HG03378 (cell line): ENCODE data around the gene FLVCR2.
"Not testable (repeated sequence)": the region's sequence is repeated elsewhere in the genome, so short reads cannot be mapped to it uniquely, and the experiment has no call there.

Source experiments
- ATAC-seq: cut with Tn5 transposase; IDR thresholded peaks from one replicate; pipeline ENCODE4 v1.9.1; 2021; ENCODE audit warnings: mild to moderate bottlenecking, moderate library complexity; ENCODE audit not compliant: unreplicated experiment

FLVCR2 gene

DNA sequence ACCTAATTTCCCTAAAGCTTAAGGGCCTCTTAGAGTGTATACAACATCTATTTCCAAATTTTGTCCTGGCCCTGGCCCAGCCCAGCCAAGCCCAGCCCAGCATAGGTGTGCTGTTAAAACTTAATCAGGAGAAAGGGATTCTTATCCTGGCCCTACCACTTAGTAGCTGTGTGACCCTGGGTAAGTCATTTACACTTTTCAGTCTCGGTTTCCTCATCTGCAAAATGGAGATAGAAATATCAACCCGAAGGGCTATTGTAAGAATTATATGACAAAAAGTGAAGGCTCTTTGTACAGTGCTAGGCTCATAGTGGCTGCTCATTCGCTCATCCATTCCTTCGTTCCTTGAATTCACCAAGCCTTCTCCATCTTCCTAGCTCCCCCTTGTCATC, 81.8 kb downstream of the FLVCR2 start:
- no peak for ATAC-seq

DNA sequence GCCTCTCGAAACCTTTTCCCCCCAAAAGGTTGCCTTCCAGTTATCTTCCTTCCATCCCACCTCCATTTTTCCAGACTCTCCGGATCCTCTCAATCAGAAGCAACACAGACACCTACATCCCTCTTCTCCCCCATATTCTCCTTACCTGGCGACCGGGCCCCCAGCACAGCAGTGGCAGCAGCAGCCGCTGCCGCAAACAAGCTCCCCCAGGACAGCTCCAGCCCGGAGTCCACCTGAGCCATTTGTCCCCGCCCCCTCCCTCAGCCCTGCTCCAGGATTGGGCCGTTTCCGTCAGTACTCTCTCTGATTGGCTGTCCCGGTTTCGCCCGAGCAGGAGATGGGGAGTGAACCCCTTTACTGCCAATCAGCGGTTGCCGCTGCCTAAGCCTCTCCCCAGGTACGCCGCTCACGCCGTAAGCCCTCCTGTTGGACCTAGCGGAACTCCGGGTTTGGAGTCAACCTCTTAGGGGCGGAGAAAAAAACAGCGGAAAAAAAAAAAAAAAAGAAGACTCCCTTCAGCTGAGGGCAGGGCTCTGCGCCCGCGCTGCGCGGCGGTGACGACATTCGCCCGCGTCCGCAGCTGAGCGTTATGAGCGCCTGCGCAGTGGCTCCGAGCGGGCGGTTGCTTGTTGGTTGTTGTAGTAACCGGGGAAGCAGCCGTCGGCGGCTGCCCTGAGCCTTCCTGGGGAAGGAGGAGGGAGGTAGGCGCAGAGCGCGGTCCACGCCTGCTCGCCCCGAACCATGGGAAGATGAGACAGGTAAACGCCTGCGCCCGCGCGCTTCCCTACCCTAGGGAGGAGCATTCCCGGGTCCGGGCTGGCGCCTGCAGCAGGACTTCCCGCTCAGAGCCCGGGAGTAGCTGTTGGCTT, 82.4 kb downstream of the FLVCR2 start, which contains the start of the genes ERG28 and TTLL5:
Gene ERG28 (minus strand): TSS at position 247 of the 869 bp plus-strand sequence. CDS start 3,374 bp downstream, outside the sequence.
Gene TTLL5 (plus strand): TSS at position 617 of the 869 bp plus-strand sequence. CDS start 1,904 bp downstream, outside the sequence.
- peak; percentile 91 for ATAC-seq

DNA sequence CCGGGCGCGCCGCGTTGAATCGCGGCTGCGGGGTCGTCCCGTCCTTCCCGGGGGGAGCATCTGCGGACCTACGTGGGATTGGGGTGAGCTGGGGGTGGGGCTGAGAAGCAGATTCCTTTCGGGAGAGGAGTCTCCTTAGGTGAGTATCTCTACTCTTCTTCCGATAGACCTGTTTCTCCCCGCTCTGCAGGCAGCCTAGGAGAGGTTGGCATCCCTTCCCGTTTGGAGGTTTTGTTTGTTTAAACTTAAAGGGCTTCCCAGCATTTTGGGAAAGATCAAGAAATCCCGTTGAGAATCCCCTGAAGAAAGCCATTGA, 83.0 kb downstream of the FLVCR2 start:
- ATAC-seq: no peak

DNA sequence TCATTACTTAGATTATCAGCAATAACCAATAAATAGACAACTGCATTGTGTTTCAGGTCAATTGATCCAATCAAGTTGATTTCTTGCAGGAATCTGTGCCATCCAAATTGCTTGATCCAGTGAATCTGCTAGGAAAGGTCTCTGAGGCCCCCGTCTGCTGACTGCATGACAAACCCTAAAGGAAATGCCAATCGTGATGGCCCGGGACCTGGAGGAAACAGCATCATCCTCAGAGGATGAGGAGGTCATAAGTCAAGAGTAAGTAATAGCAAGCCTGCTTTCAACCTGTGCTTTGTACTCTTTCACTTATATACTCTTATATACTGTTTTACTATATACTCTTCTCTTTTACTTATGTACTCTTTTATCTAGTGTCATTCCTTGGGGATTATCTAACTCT, 84.5 kb downstream of the FLVCR2 start:
- ATAC-seq: no peak

DNA sequence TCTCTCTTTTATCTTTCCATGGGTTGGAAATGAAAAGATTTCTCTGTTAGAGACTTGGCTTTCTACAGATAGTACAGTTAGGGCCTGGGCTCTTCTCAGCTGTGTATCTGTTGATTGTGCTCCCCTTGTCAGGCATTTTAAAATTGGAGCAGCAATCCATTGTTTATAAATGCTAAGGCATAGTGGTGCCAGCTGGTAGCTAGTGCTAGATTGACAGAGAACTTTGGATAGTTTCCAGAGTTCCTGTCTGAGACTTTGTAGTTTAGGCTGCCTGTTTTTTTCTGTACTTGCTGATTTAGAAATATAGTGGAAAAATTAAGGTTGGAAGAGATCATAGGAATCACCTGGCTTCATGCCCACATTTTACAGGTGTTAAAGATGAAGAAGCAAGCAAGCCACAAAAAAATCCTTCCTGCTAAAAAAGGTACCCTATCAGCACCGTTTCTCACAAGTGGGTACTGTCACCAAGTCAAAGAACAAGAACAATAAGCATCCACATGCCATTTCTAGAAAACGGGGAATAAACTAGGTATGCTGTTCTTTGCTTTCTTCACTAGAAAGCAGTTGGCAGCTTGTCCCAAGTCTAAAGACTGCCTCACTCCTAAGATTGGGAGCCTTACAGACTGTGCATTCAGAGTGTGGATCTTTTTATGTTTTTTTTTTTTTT, 88.8 kb downstream of the FLVCR2 start:
- ATAC-seq: no peak

DNA sequence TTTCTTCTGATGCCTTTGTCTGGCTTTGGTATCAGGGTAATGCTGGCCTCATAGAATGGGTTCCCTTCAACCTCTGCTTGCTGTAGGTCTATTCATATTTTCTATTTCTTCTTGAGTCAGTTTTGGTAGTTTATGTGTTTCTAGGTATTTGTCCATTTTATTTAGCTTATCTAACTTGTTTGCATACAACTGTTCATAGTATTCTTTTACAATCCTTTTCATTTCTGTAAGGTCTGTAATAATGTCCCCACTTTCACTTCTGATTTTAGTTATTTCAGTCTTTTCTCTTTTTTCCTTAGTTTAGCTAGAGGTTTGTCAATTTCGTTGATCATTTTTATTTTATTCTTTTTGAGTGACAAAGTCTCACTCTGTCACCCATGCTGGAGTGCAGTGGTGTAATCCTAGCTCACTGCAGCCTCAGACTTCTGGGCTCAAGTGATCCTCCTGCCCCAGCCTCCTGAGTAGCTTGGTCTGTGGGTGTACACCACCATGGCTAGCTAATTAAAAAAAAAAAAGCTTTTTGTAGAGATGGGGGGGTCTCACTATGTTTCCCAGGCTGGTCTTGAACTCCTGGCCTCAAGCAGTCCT, 94.3 kb downstream of the FLVCR2 start:
- ATAC-seq: no peak

DNA sequence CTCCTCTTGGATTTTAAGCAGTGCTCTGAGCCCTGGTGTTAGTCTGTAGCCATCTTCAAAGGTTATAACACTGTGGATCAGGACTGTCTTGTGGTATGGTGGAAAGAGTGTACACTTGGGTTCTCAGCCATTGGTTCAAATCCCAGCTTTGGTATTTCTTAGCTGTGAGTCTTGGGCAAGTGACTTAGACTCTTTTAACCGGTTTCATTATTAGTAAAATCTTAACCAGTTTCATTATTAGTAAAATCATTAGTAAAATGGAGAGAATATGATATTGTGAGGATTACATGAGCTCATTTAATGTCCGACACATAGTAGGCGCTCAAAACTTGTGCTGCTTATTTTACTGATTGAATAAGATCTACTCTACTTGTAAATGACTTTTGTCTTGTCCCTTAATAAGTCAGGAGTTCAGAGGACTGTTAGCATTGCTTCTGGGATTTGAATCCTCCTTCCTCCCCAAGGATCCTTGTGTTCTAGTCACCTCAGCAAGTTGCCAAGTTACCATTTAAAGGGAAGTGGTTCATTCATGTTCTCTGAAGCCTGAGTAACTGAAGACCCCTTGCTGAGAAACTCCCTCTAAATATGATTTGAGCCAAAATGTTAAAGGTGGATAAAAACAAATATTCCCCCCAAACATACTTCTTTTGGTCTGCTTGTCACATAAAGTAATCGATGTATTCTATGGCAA, 95.1 kb downstream of the FLVCR2 start:
- ATAC-seq: no peak

DNA sequence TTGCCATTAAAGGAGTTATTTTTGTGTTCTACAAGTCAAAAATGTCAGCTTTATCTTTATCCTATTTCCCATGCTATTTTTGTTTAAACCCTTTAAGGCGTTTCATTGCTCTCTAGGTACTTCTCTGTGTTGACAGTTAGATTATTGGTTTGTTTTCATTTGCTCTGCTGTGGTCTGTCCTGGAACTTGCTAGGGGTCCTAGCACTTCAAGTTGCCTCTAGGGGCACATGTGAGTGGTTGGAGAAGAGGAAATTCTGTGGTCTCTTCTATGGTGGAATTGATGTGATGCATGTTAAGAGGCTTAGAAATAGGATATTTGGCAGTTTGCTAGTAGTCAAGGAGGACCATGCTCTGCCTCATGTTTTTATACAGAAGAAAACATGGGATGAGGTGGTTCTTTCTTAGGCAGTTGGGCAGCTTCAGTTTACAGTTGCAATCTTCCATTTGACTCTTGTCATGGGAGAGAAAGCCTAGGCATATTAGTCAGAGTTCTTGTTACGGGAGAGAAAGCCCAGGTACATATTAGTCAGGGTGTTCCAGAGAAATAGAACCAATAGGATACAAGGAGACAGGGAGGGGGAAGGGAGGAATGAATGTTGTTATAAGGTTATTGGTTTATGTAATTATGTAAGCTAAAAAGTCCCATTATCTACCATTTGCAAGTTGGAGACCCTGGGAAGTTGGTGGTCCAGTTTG, 97.0 kb downstream of the FLVCR2 start:
- no peak for ATAC-seq

DNA sequence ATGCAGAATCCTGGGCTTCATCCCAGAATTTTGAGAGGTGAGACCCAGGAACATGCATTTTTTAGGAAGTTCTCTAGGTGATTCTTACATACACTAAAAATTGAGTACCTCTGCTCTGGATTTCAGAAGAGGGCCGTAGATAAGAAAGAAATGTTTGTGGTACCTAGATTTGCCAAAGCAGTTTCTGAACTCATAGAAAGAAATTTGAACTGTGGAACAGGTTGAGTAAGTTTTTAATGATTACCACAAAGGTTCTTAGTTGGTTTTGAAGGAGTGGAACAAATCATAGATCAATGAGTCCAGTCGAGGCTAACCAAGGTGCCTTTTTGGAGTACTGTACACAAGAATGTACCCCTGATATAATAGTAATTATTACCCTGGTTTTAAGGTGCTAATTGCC, 107.5 kb downstream of the FLVCR2 start:
- no peak for ATAC-seq

DNA sequence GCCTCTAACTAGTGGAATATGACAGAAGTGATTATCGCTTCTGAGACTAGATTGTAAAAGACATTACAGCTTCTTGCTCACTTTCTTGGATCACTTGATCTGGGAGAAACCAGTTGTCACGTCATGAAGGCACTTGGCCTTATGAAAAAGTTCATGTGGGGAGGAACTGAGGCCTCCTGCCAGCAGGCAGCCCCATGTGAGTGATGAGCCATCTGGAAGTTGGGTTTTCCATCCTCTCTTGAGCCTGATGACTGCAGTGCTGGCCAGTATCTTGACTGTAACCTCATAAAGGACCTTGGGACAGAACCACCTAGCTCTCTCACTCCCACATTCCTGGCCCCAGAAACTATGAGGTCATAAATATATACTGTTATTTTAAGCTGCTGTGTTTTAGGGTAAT, 110.6 kb downstream of the FLVCR2 start:
- ATAC-seq: no peak

DNA sequence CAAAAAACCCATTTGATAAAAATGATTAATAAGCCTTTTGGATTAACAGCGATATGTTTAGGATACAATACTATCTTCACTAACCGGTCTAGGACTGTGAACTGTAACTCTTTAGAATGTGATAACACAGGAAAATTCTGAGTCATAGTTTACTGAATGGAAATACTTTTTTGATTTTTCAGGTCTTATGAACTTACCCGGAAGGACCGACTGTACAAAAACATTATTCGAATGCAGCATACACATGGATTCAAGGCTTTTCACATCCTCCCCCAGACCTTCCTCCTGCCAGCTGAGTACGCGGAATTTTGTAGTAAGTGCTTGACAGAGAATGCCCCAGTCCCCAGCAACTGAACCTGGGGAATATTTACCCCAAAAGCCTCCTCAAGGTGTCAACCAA, 111.6 kb downstream of the FLVCR2 start:
- ATAC-seq: no peak

DNA sequence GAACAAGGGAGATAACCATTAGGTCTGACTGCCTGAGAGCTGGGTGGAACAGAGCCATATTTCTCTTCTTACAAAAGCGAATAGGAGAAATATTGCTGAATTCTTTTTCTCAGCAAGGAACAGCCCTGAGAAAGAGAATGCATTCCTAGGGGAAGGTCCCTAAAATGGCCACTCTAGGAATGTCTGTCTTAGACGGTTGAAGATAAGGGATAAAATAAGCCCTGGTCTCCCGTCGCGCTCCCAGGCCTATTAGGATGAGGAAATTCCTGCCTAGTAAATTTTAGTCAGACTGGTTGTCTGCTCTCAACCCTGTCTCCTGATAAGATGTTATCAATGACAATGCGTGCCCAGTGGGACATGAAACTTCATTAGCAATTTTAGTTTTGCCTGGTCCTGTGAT, 116.6 kb downstream of the FLVCR2 start:
- ATAC-seq: not testable (repeated sequence)

DNA sequence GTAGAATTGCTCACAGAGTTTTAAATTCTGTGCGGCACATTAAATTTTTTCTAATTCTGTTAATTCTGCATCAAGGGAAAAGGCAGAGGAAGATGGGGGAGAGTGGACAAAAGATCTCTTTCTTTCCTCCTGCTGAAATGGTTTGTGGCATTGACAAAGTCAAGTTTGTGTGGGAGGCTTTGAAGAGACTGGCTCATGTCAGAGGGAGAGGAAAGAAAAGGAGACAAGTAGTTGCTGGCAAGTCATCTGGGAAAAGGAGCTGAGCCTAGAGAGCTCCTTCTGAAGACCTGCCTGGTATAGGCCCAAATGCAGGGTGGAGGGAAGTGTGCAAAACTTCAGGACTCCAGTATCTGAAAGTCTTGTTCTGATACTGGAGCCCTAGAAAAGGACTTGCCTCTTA, 119.0 kb downstream of the FLVCR2 start:
- no peak for ATAC-seq
